Anterior cingulate cortex (tissue), 58 donors: ENCODE results near the gene SLC7A1.
A peak's percentile ranks its signal among the peaks of the same experiment; 100 is the strongest.

ENCODE experiments used
- DNase-seq, 58 donors: peaks; one replicate each; lab custom pipeline; 2025; lab: John Stamatoyannopoulos, UW

SLC7A1 gene

DNA sequence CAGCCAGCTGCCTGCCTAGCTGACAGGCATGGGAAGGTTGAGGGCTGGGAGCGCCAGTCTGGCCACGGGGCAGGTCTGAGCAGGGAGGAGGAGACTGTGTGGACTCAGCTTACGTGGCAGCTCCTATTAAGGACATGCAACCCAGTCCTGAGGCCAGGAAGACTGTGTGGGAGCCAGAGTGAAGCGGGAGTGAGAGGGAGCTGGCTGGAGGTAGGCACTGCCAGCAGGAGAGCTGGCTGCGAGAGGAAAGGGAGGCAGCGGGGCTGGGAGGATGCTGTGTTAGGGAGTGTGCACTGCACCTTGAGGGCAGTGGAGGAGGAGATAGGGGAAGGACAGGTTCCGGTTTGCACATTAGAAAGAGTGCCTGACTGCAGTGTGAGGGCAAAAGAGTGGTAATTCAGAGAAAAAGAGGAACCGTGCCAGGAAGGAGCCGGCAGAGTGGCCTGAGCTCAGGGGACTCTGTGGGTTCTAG is 99.2 kb downstream of the SLC7A1 start:
- DNase-seq: peak in 5 of 58 donors; percentile 2 to 38 (median 32)

DNA sequence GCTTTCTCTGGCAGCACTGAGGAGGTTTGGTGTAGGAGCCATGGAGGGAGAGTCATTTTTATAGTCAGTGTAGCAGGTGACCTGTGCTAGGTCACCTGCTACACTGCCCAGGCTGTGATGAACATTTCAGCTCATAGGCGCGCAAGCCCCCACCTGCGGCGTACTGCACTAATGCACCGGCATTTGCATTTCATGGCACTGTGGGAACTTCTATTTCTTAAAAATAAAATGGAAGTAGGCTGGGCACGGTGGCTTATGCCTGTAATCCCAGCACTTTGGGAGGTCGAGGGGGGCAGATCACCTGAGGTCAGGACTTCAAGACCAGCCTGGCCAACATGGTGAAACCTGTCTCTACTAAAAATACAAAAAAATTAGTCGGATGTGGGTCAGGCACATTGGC is 101.0 kb downstream of the SLC7A1 start:
- no peak for DNase-seq

DNA sequence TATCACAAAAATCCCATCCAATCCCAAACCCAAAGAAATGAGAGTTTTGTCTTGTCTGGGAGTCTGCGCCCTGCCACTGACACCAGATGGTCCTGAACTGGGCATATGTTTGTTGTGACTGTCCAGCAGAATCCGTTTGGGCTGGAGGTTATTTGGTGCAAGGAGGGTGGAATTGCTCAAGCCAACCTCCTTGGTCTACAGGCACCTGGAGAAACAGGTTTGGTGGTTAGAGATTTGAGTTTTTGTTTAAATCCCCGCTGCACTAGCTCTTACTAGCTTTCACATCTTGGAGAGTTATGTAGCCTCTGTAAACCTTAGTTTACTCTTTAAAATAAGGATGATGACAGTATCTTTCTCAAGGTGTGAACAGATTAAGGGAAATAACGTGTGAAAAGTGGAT is 101.7 kb downstream of the SLC7A1 start:
- DNase-seq: no peak

DNA sequence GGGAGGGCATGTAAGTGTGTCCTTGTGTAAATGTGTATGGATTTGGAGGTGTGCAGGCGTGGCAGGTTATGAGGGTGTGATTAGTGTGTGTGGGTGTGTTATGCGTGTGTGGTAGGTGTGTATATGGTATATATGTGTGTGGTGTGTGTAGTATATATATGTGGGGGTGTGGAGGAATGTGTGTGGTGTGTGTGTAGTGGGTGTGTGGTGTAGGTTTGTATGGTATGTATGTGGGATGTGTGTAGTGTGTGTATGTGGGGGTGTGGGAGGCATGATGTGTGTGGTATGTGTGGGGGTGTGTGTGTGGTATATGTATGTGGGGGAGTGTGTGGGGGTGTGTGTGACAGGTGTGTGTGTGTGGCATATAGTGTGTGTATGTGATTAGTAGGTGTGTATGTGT is 104.2 kb downstream of the SLC7A1 start:
- DNase-seq: no peak

DNA sequence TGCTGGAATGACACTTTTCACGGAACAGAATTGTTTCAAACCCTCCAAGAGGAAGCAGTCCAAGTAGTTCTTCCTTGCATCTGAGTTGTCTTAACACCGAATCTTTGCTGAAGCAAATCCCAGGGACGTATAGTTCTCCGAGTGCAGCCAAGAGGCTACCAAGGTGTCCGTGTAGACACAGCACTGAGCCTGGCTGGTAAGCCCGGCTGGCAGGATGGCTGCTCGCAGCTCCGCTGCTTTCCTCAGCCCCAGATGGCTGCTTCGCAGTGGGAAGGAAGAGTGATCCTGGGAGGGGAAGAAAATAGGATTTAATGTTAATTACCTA is 105.0 kb downstream of the SLC7A1 start:
- DNase-seq: no peak

- DNase-seq: no peak
These were observed 105.6 kb downstream of the SLC7A1 start for GRCh38 chr13:29489650-29490560.

GRCh38 chr13:29487466-29488454 is 107.7 kb downstream of the SLC7A1 start:
- no peak for DNase-seq

GRCh38 chr13:29486551-29486950 is 108.9 kb downstream of the SLC7A1 start:
- DNase-seq: no peak

GRCh38 chr13:29484796-29485195 is 110.7 kb downstream of the SLC7A1 start:
- DNase-seq: no peak

- no peak for DNase-seq
These were observed 111.3 kb downstream of the SLC7A1 start for GRCh38 chr13:29484236-29484635.

DNA sequence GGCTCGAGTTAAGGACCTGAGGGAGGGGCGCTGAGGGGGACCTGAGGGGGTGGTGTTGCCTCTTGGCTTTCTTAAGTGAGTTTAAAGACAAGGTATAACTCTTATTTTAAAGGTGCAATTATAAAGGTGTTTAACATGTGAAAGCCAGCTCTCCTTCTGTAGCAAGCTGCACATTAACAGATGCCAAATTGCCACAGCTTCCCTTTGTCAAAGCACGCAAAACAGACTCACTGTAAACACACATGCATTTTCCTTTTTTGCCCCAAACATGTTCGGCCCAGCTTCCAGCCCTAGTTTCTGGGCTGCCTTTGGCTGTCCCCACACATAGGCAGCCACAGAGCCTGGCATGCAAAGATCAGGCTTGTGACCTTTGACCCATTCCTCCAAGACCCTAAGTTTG is 111.9 kb downstream of the SLC7A1 start:
- no peak for DNase-seq

DNA sequence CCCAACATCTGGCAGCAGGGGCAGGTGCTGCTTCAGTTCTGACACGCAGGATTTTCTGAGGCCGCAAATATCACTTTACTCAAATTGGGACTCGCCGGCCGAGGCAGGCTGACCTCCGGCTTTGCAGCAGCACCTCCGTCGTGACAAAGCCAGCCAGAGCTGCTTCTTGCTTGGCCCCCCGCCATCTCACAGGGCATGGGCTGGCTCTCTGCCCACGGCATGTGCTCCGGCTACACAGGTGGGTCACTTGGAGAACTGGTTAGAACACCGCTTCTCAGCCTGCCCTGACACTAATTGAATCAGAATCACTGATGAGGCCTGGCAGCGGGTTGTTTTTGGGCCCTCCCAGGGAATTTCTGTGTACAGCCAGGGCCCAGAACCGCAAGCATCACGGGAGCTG is 112.3 kb downstream of the SLC7A1 start:
- no peak for DNase-seq

DNA sequence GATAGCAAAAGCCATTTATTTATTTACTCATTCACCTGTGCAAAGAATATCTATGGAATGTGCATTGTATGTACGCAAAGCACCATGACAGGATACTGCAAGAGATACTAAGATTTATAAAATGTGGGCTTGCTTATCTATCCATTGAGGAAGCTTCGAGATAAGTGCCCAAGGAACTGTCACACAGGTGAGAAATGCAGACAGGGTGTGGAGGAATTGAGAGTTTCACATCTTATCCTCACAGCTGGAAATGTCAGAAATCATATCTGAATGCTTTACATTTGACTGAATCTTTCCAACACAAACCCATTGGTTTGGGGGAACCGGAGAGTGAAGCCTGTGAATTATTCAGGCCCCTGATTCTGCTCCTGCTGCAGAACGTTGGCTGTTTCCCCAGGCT is 113.0 kb downstream of the SLC7A1 start:
- no peak for DNase-seq

GRCh38 chr13:29481603-29482002 is 113.9 kb downstream of the SLC7A1 start:
- DNase-seq: no peak

GRCh38 chr13:29480893-29481525 is 114.5 kb downstream of the SLC7A1 start:
- DNase-seq: peak in 7 of 58 donors; percentile 9 to 39 (median 17)

DNA sequence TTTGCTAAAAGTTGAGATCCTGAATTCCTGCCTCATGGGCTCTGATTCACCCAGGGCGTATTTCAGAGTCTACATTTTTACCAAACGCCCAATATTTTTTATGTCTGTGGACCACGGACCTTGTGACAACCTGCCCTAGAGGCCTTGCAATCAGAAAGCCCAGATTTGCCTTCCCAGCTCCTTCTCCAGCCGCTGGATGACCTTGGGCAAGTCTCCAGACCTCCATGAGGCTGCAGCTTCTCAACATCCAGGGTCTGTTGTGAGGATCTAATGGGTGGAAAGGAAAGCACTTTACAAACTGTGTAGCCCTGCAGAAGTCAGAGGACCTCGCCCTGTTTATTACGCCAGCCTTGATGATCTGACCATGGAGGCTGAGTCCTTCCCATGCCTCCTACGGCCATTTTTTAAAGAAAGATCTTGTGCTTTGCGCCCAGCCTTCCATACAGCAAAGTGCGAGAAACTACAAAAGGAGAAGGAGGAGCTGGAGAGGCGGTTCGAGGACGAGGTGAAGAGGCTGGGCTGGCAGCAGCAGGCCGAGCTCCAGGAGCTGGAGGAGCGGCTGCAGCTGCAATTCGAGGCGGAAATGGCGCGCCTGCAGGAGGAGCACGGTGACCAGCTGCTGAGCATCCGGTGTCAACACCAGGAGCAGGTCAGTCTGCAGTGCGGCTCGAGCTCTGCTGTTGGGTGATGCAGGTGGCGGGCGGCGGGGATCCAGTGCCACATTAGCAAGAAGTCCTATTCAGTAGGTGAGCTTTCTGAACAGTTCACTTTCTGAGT is 115.6 kb downstream of the SLC7A1 start:
- no peak for DNase-seq

DNA sequence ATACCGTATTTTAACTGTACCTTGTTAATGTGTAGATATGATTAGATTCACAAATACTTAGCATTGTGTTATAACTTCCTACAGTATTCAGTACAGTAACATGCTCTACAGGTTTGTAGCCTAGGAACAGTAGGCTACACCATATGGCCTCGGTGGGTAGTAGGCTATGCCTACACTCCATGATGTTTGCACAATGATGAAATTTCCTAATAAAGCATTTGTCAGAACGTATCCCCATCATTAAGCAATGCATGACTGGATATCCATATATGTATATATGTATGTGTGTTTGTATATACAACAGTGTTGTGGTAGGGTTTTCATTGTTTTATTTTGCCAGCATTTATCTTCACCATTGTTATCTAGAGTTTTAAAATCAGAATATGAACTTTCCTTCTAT is 119.4 kb downstream of the SLC7A1 start:
- DNase-seq: no peak

DNA sequence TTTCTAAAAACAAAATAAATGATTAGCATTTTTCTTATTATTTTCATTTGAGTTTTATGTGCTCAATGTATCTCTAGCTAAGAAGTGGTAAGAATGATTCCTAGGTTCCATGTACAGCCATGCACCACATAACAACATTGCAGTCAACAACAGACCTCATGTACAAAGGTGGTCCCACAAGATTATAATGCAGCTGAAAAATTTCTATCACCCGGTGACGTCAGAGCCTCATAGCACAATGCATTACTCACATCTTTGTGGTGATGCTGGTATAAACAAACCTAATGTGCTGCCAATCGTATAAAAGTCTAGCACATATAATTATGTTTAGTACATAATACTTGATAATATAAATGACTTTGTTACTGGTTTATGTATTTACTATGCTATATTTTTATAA is 120.5 kb downstream of the SLC7A1 start:
- DNase-seq: no peak

DNA sequence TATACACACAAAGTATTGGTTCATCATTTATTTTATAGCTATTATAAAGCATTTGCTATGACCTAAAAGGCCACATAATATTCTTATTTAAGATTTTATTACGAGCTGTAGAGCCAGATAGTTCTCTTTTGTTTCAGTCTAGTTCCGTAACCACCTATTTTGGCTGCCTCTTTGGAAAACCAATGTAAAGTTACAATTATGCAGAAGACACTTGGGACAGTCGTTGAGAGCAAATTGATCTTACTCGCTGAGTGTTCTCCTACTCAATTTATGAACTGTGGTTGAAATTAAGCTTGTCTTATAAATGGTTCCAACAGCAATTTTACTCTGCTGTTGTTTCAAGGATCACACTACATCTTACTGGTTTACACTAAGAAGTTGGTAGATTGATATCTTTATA is 122.3 kb downstream of the SLC7A1 start:
- no peak for DNase-seq
